Measurements from ENCODE around the gene IGSF8. TPM values are rescaled to one million over a fixed set of nuclear protein-coding genes. Genes with fewer than 3 reads are reported as not detected.

The IGSF8 gene
- total RNA-seq, 1 experiment from 2014 or later: 56.2 TPM

DNA sequence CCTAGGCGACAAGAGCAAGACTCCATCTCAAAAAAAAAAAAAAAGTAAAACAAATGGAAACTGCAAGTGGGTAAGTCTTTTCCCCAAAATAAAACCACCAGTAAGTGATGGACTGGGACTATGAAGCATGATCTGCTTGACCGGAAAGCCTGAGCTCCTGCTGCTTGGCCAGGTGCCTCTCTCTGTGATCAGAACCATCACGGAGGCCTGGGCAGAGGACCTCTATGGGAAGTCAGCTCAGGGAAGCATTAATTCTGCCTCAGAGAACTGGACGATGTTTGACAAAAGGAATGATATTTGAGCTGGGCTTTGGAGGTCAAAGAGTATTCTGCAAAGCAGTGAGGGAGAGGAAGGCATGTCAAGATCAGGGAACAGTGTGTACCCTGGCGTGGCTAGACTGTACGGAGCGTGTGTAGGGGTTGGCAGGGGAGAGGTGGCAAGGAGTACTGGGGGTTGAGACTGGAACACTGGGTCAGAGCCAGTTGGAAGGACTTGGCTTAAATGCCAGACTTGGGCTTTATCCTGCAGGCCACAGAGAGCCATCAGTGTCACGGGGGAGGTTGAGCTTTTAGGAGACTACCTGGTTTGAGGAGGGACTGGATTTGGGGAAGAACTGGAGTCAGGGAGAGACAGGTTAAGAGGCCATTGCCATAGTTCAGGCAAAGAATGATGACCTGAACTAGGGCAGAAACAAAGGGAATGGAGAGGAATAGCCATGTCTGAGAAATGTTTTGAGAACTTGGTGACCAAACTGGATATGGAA, 33.6 kb upstream of the IGSF8 start:
- no peak overlapping the region for H2BK20ac ChIP-seq (ENCODE audit: low read depth, low read length, poor library complexity, severe bottlenecking)
- H2AFZ ChIP-seq (ENCODE audit: low read length): no peak overlapping the region
- H4K20me1 ChIP-seq (ENCODE audit: control insufficient read depth, insufficient read depth, insufficient read length): no peaks in the 10 kb centered on the region
- H3K79me2 ChIP-seq (ENCODE audit: insufficient read depth, low read length): no peaks in the 10 kb centered on the region
- DNase-seq: no peak
- no peaks in the 10 kb centered on the region for H3K23me2 ChIP-seq (ENCODE audit: insufficient read length, low read depth, low read length, poor library complexity, severe bottlenecking)
- H2BK12ac ChIP-seq (ENCODE audit: insufficient read length, low read depth, low read length): no peak overlapping the region
- no peak overlapping the region for H3K9ac ChIP-seq (ENCODE audit: extremely low read depth, insufficient read length, low read length)
- no CpG with 5 or more reads among the region's 8 CpGs for WGBS (ENCODE audit: extremely low coverage, insufficient read length, low lambda C conversion rate)
- no peak overlapping the region for H2BK120ac ChIP-seq (ENCODE audit: low read depth, low read length, poor library complexity, severe bottlenecking)
- no peak overlapping the region for H3K27ac ChIP-seq (ENCODE audit: insufficient read length, low read depth, low read length)
- H3K18ac ChIP-seq (ENCODE audit: insufficient read length, low read depth, low read length): no peak overlapping the region
- no peak overlapping the region for H3T11ph ChIP-seq (ENCODE audit: low read length)
- no peak overlapping the region for H3K23ac ChIP-seq (ENCODE audit: insufficient read length, low read depth, low read length)
- no peaks in the 10 kb centered on the region for H3K9me3 Mint-ChIP-seq
- no peak overlapping the region for H3K14ac ChIP-seq (ENCODE audit: insufficient read depth, low read length)
- no peaks in the 10 kb centered on the region for H3K79me1 ChIP-seq (ENCODE audit: insufficient read depth, low read depth, low read length, poor library complexity, severe bottlenecking)
- H3K4me1 Mint-ChIP-seq: peaks cover 0 to 6% of the 10 kb centered on the region in 2 experiments; a peak in 2 of 4 replicates
- no peak overlapping the region for H3K56ac ChIP-seq (ENCODE audit: insufficient read length, low read depth, low read length)
- H3K27ac Mint-ChIP-seq: no peak overlapping the region
- H3K27me3 ChIP-seq (ENCODE audit: insufficient read depth, low read length): no peaks in the 10 kb centered on the region
- no peak overlapping the region for H3K4me2 ChIP-seq (ENCODE audit: insufficient read depth, insufficient read length, low read length)
- H3K4me3 Mint-ChIP-seq: no peak overlapping the region
- no peak for TF ChIP-seq CTCF (conservative IDR thresholded peaks at IDR 0.05)
- 0 out of 2 replicates have a peak, but pooled peaks cover 1% of the 10 kb centered on the region for H3K4me1 ChIP-seq (ENCODE audit: insufficient read depth, low read length)
- peaks cover 0 to 81% (median 74%) of the 10 kb centered on the region in 3 experiments; a peak in 6 of 7 replicates for H3K36me3 Mint-ChIP-seq (ENCODE audit: insufficient read depth in 1 of 3, low read depth in 3 of 3)
- no peak overlapping the region for H2BK5ac ChIP-seq (ENCODE audit: insufficient read length, low read length)
- peaks cover 2% of the 10 kb centered on the region for H3K27me3 Mint-ChIP-seq (ENCODE audit: low read depth)
- no peak overlapping the region for H4K8ac ChIP-seq (replicated peaks; ENCODE audit: insufficient read length, low read depth, low read length)
- H4K5ac ChIP-seq (ENCODE audit: insufficient read length, low read depth, low read length): no peak overlapping the region
- H2BK15ac ChIP-seq (ENCODE audit: low read depth, low read length): no peak overlapping the region
- H2AK5ac ChIP-seq (ENCODE audit: insufficient read length, low read length): no peak overlapping the region
- H3K4ac ChIP-seq (ENCODE audit: low read depth, low read length): no peak overlapping the region
- no peaks in the 10 kb centered on the region for H3K9me3 ChIP-seq (ENCODE audit: control insufficient read depth, low read depth, low read length)
- no peak overlapping the region for H4K91ac ChIP-seq (ENCODE audit: insufficient read length, low read depth, low read length)

All from H9 (cell line).